Natural killer cell (primary cell): Measurements from ENCODE around the gene TCF4. TPM values are rescaled to one million over a fixed set of nuclear protein-coding genes. Genes with fewer than 3 reads are reported as not detected.
A peak's percentile ranks its signal among the peaks of the same experiment; 100 is the strongest.

Source experiments
- ATAC-seq, 3 donors: fragments of 150-1000 bp in 2 of 3; fragments of 200-7000 bp in 1 of 3; cut with Tn5 transposase; 1 replicate in 1 of 3; 2 replicates in 2 of 3; pipeline ENCODE4 v1.10.0; 2021; ENCODE audit warnings: mild to moderate bottlenecking in 2 of 3, moderate library complexity in 2 of 3
- DNase-seq, 2 donors: peaks; one replicate each; pipeline versions ENCODE4 v3.0.0 to v3.0.0-alpha.2; 2013 to 2021; ENCODE audit warnings: mixed read lengths in 1 of 2
- H3K27ac ChIP-seq: one replicate; pipeline ENCODE4 v1.5.1; 2013; ENCODE audit warnings: mild to moderate bottlenecking, low read length
- H3K27me3 ChIP-seq: one replicate; pipeline ENCODE4 v1.6.1; 2013; ENCODE audit warnings: low read length; ENCODE audit not compliant: control insufficient read depth, insufficient read depth
- H3K36me3 ChIP-seq: one replicate; pipeline ENCODE4 v1.6.1; 2013; ENCODE audit warnings: low read length; ENCODE audit not compliant: control insufficient read depth, insufficient read depth
- H3K4me1 ChIP-seq: one replicate; pipeline ENCODE4 v1.6.1; 2013; ENCODE audit warnings: low read length; ENCODE audit not compliant: control insufficient read depth, insufficient read depth
- H3K4me3 ChIP-seq: one replicate; pipeline ENCODE4 v1.5.1; 2013; ENCODE audit warnings: low read length
- H3K9me3 ChIP-seq: one replicate; pipeline ENCODE4 v1.6.1; 2013; ENCODE audit warnings: low read length; ENCODE audit not compliant: control insufficient read depth, insufficient read depth
- H3K27ac Mint-ChIP-seq, 2 donors: one replicate each; pipeline ENCODE4 v1.8.0; 2022; ENCODE audit warnings: mild to moderate bottlenecking in 2 of 2, mixed read lengths in 2 of 2, moderate library complexity in 1 of 2
- H3K27me3 Mint-ChIP-seq, 2 donors: one replicate each; pipeline ENCODE4 v1.8.0; 2022; ENCODE audit warnings: low read depth in 2 of 2, mixed read lengths in 2 of 2
- H3K36me3 Mint-ChIP-seq: one replicate; pipeline ENCODE4 v1.8.0; 2022; ENCODE audit warnings: mixed read lengths
- H3K4me1 Mint-ChIP-seq, 2 donors: one replicate each; pipeline ENCODE4 v1.8.0; 2022; ENCODE audit warnings: mixed read lengths in 2 of 2
- H3K4me3 Mint-ChIP-seq: one replicate; pipeline ENCODE4 v1.8.0; 2022; ENCODE audit warnings: mild to moderate bottlenecking, moderate library complexity, mixed read lengths
- H3K9me3 Mint-ChIP-seq, 2 donors: one replicate each; pipeline ENCODE4 v1.8.0; 2022; ENCODE audit warnings: mixed read lengths in 2 of 2
- WGBS: methylation state at CpG from one replicate; pipeline ENCODE4 v1.1.7; 2013; ENCODE audit warnings: missing lambda C conversion rate; ENCODE audit not compliant: insufficient coverage; 5-methylcytosine and 5-hydroxymethylcytosine counted together
- intact Hi-C: fragments of 100-400 bp; cut with micrococcal nuclease; formaldehyde crosslinking; loops from one replicate; pipeline ENCODE4 v1.14.2; 2022
- total RNA-seq, 4 donors: library from RNA; stranded (reverse); fragments of 120-200 nt in 1 of 4; gene quantifications; one replicate each; pipeline versions ENCODE4 v1.2.3 to v1.2.4, GENCODE V29; 2013 to 2022
- TF ChIP-seq, protein P1 (sequence below): fragments of 200-600 bp; IDR thresholded peaks from one replicate; pipeline ENCODE4 v1.8.0; 2022; ENCODE audit warnings: antibody characterized with exemption

TCF4 gene
- total RNA-seq, 3 donors from 2014 or later (not counting 1 experiment from before 2014, with no cell fraction given) = 8.3 to 16.5 (median 9.0) TPM

- intact Hi-C loops = no loop called here
- no peaks in the 10 kb centered on the region for H3K9me3 Mint-ChIP-seq
Observed at GRCh38 chr18:55421615-55422419, 166.2 kb downstream of the TCF4 start.

DNA sequence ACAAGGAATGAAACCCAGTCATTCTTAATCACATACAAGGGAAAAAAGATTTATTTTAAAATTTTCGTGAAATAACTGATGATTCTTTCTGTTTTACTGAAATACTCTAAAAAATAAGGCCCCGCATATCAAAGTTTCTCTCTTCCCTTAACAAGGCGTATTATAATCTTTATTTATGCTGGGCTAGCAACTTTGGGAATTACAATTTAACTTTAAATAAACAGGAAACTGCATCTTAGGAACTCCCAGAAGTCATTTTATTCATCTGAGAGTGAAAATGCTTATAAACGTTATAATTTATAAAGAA is 166.7 kb downstream of the TCF4 start:
- ATAC-seq = no peak
- H3K9me3 ChIP-seq = no peaks in the 10 kb centered on the region
- peaks cover 7 to 12% of the 10 kb centered on the region in 2 donors for H3K27me3 Mint-ChIP-seq
- 94% methylated on average over 2 of the region's 4 CpGs for WGBS
- H3K9me3 Mint-ChIP-seq = no peaks in the 10 kb centered on the region
- no peak overlapping the region for H3K27ac Mint-ChIP-seq
- H3K27me3 ChIP-seq = peaks cover 2% of the 10 kb centered on the region
- no peaks in the 10 kb centered on the region for H3K4me1 ChIP-seq
- H3K4me3 ChIP-seq = no peak overlapping the region
- TF ChIP-seq, protein P1, sequence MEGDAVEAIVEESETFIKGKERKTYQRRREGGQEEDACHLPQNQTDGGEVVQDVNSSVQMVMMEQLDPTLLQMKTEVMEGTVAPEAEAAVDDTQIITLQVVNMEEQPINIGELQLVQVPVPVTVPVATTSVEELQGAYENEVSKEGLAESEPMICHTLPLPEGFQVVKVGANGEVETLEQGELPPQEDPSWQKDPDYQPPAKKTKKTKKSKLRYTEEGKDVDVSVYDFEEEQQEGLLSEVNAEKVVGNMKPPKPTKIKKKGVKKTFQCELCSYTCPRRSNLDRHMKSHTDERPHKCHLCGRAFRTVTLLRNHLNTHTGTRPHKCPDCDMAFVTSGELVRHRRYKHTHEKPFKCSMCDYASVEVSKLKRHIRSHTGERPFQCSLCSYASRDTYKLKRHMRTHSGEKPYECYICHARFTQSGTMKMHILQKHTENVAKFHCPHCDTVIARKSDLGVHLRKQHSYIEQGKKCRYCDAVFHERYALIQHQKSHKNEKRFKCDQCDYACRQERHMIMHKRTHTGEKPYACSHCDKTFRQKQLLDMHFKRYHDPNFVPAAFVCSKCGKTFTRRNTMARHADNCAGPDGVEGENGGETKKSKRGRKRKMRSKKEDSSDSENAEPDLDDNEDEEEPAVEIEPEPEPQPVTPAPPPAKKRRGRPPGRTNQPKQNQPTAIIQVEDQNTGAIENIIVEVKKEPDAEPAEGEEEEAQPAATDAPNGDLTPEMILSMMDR = no peak
- H3K36me3 Mint-ChIP-seq = no peaks in the 10 kb centered on the region
- no peak for DNase-seq
- no peak overlapping the region for H3K4me3 Mint-ChIP-seq
- no peak overlapping the region for H3K27ac ChIP-seq
- intact Hi-C loops = no loop called here
- peaks cover 15% of the 10 kb centered on the region in 2 donors for H3K4me1 Mint-ChIP-seq
- H3K36me3 ChIP-seq = no peaks in the 10 kb centered on the region

More at GRCh38 chr18:55421615-55422419, 166.2 kb downstream of the TCF4 start:
- ATAC-seq = no peak
- TF ChIP-seq, protein P1 = no peak
- Mint-ChIP-seq H3K27ac (no peak overlapping the region), H3K36me3 (no peaks in the 10 kb centered on the region), H3K4me1 (peaks cover 15% of the 10 kb centered on the region in 2 donors), H3K27me3 (peaks cover 7 to 12% of the 10 kb centered on the region in 2 donors), H3K4me3 (peak overlapping the region; percentile 21)
- no peaks in the 10 kb centered on the region for H3K4me1 ChIP-seq
- no peak for DNase-seq
- H3K9me3 ChIP-seq = no peaks in the 10 kb centered on the region
- 82% methylated on average over 7 of the region's 8 CpGs for WGBS
- no peak overlapping the region for H3K4me3 ChIP-seq
- no peaks in the 10 kb centered on the region for H3K36me3 ChIP-seq
- H3K27ac ChIP-seq = no peak overlapping the region
- H3K27me3 ChIP-seq = peaks cover 2% of the 10 kb centered on the region

GRCh38 chr18:55420665-55421307 is 167.2 kb downstream of the TCF4 start:
- H3K4me1 ChIP-seq = no peaks in the 10 kb centered on the region
- no peaks in the 10 kb centered on the region for H3K36me3 ChIP-seq
- H3K4me1 Mint-ChIP-seq = peaks cover 15% of the 10 kb centered on the region in 2 donors
- no peak overlapping the region for H3K27ac ChIP-seq
- no peak overlapping the region for H3K4me3 ChIP-seq
- ATAC-seq (peak in 1 of 3 donors; percentile 29), DNase-seq (no peak)
- peak overlapping the region; percentile 49 for H3K4me3 Mint-ChIP-seq
- WGBS = 43% methylated on average over 1 of the region's 6 CpGs
- H3K36me3 Mint-ChIP-seq = no peaks in the 10 kb centered on the region
- peaks cover 7 to 12% of the 10 kb centered on the region in 2 donors for H3K27me3 Mint-ChIP-seq
- H3K27me3 ChIP-seq = peaks cover 2% of the 10 kb centered on the region
- no peaks in the 10 kb centered on the region for H3K9me3 ChIP-seq
- intact Hi-C loops = no loop called here
- TF ChIP-seq, protein P1 = no peak
- H3K9me3 Mint-ChIP-seq = no peaks in the 10 kb centered on the region
- H3K27ac Mint-ChIP-seq = no peak overlapping the region
